Naive thymus-derived CD8-positive, alpha-beta T cell (primary cell): Measurements from ENCODE around the gene FANCF. TPM values are rescaled to one million over a fixed set of nuclear protein-coding genes. Genes with fewer than 3 reads are reported as not detected.
A peak's percentile ranks its signal among the peaks of the same experiment; 100 is the strongest.
"Not testable (repeated sequence)": the region's sequence is repeated elsewhere in the genome, so short reads cannot be mapped to it uniquely, and the experiment has no call there.

ENCODE experiments used
- ATAC-seq, 2 donors: fragments of 150-1000 bp; cut with Tn5 transposase in 1 of 2; sonication (Bioruptor Pico), chemical (Tn5 transposase) in 1 of 2; 1 replicate in 1 of 2; 2 replicates in 1 of 2; pipeline ENCODE4 v1.10.0; 2021; ENCODE audit warnings: mild to moderate bottlenecking in 2 of 2, moderate library complexity in 2 of 2
- POLR2A ChIA-PET: fragments of 350-600 bp; sonication (Branson Sonifier 250); formaldehyde crosslinking; loops from one replicate; lab custom pipeline; 2021; ENCODE audit warnings: antibody characterized with exemption; lab: Charles Lee
- DNase-seq, 10 donors: peaks; one replicate each; pipeline versions ENCODE4 v3.0.0 to v3.0.0-alpha.2; 2020 to 2022
- H3K27ac Mint-ChIP-seq, 10 donors: one replicate each; pipeline ENCODE4 v1.8.0; 2020 to 2022; ENCODE audit warnings: mild to moderate bottlenecking in 10 of 10, mixed read lengths in 10 of 10, moderate library complexity in 4 of 10, inconsistent platforms in 1 of 10
- H3K27me3 Mint-ChIP-seq, 5 donors: one replicate each; pipeline ENCODE4 v1.8.0; 2021 to 2022; ENCODE audit warnings: mixed read lengths in 5 of 5
- H3K36me3 Mint-ChIP-seq, 3 donors: one replicate each; pipeline ENCODE4 v1.8.0; 2020 to 2022; ENCODE audit warnings: mixed read lengths in 3 of 3, mild to moderate bottlenecking in 2 of 3, inconsistent platforms in 1 of 3
- H3K4me1 Mint-ChIP-seq, 4 donors: one replicate each; pipeline ENCODE4 v1.8.0; 2021 to 2022; ENCODE audit warnings: mixed read lengths in 4 of 4
- H3K4me3 Mint-ChIP-seq, 10 donors: one replicate each; pipeline ENCODE4 v1.8.0; 2020 to 2022; ENCODE audit warnings: mild to moderate bottlenecking in 10 of 10, mixed read lengths in 10 of 10, moderate library complexity in 6 of 10, inconsistent platforms in 1 of 10
- H3K9me3 Mint-ChIP-seq, 9 donors: one replicate each; pipeline ENCODE4 v1.8.0; 2020 to 2022; ENCODE audit warnings: mixed read lengths in 9 of 9, mild to moderate bottlenecking in 3 of 9, inconsistent platforms in 1 of 9, moderate library complexity in 1 of 9
- polyA plus RNA-seq, 3 donors: library from polyadenylated mRNA; unstranded; fragments of 300-500 nt; fragmentation: Illumina TruSeq; gene quantifications; one replicate each; pipeline ENCODE4 v1.2.3, GENCODE V29; 2021
- total RNA-seq, 8 experiments: library from RNA in 2 of 8; stranded (reverse) in 2 of 8; gene quantifications; one replicate each; pipeline ENCODE4 v1.2.3 and lab custom pipeline; 2021 to 2026

The FANCF gene
- total and polyA plus RNA-seq, 5 experiments from 2014 or later = 16.9 to 23.2 (median 19.7) TPM

- Mint-ChIP-seq H3K27me3 (peaks cover 0 to 4% (median 0%) of the 10 kb centered on the region in 5 donors), H3K4me1 (peaks cover 16 to 20% (median 18%) of the 10 kb centered on the region in 4 donors), H3K27ac (peak overlapping the region; percentile 21 to 83 (median 68)), H3K4me3 (peak overlapping the region in 9 of 10 donors; percentile 1 to 67 (median 23)), H3K36me3 (peaks cover 0 to 5% (median 4%) of the 10 kb centered on the region in 3 donors), H3K9me3 (peaks cover 0 to 4% (median 0%) of the 10 kb centered on the region in 9 donors)
- ATAC-seq (peak; percentile 62 to 97), DNase-seq (peak in 4 of 10 donors; percentile 31 to 60 (median 50))
- POLR2A ChIA-PET = interaction anchor here (1.0 to 1.8 kb wide), 2 partner anchors 30 to 32 kb away, joined by 3 to 10 read pairs; partner anchors contain the start of gene FANCF
Measured at GRCh38 chr11:22657101-22657694, 31.6 kb upstream of the FANCF start.

DNA sequence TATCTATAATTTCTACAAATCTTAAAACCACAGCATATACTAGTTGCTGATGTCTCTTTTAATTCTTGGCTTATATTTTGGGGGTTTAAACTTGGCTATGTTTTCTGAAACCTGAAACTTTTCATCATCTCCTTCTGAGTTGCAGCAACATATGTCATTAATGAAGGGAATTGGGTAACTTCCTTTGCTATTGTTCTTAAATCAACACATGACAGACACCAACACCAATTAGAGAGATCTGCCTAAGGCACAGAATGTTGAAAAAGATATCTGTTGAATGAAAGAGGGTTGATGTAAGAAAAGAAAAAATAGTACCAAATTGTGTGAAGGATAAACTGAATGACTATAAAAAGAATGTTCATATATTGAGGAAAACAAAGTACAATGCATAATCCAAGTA, 30.5 kb upstream of the FANCF start:
- Mint-ChIP-seq H3K4me3 (no peak overlapping the region), H3K9me3 (peaks cover 0 to 7% (median 0%) of the 10 kb centered on the region in 9 donors), H3K27ac (peak overlapping the region in 7 of 10 donors; percentile 0 to 82 (median 17)), H3K27me3 (peaks cover 0 to 2% (median 0%) of the 10 kb centered on the region in 5 donors), H3K36me3 (peaks cover 0 to 6% (median 4%) of the 10 kb centered on the region in 3 donors), H3K4me1 (peaks cover 16 to 20% (median 18%) of the 10 kb centered on the region in 4 donors)
- no peak for DNase-seq
- POLR2A ChIA-PET = interaction anchor here (1.8 kb wide), 1 partner anchor 30 kb away, joined by 10 read pairs; the partner anchor contains the start of gene FANCF
- ATAC-seq = no peak

GRCh38 chr11:22652346-22652745, 26.7 kb upstream of the FANCF start:
- ATAC-seq, H3K27ac Mint-ChIP-seq, POLR2A ChIA-PET: not testable (repeated sequence)

GRCh38 chr11:22641559-22641958, 15.9 kb upstream of the FANCF start:
- DNase-seq = no peak
- Mint-ChIP-seq H3K36me3 (peaks cover 0 to 3% (median 0%) of the 10 kb centered on the region in 3 donors), H3K9me3 (no peaks in the 10 kb centered on the region), H3K4me1 (peaks cover 0 to 5% (median 1%) of the 10 kb centered on the region in 4 donors), H3K4me3 (no peak overlapping the region), H3K27ac (no peak overlapping the region), H3K27me3 (no peaks in the 10 kb centered on the region)
- POLR2A ChIA-PET = no interaction called here
- ATAC-seq = no peak

More at GRCh38 chr11:22652346-22652745, 26.7 kb upstream of the FANCF start:
- not testable (repeated sequence) for H3K36me3 Mint-ChIP-seq, DNase-seq, H3K27me3 Mint-ChIP-seq, H3K4me3 Mint-ChIP-seq
- peaks cover 13 to 15% (median 15%) of the 10 kb centered on the region in 4 donors for H3K4me1 Mint-ChIP-seq
- peaks cover 0 to 11% (median 2%) of the 10 kb centered on the region in 9 donors for H3K9me3 Mint-ChIP-seq

DNA sequence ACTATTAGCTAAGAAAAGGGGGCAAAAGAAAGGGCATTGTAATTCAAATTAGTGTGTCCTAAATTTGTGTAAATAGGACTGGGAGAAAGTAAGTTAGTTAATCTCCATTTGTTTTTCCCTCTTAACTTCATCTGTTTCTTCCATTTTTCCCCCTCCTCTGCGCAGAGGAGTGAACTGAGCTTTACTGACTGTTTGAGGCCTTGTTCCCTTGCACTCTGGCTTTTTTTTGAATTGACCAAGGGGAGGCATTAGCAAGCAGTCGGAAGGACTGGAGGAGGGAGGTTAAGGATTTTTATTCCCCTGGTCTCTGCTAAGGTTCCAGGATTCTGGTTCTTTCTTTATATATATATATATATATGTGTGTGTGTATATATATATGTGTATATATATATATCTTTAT, 15.2 kb upstream of the FANCF start:
- H3K9me3 Mint-ChIP-seq = no peaks in the 10 kb centered on the region
- DNase-seq (no peak), ATAC-seq (no peak)
- no peak overlapping the region for H3K4me3 Mint-ChIP-seq
- H3K4me1 Mint-ChIP-seq = peaks cover 0 to 5% (median 1%) of the 10 kb centered on the region in 4 donors
- H3K27me3 Mint-ChIP-seq = no peaks in the 10 kb centered on the region
- H3K36me3 Mint-ChIP-seq = peaks cover 0 to 3% (median 0%) of the 10 kb centered on the region in 3 donors
- H3K27ac Mint-ChIP-seq = no peak overlapping the region
- POLR2A ChIA-PET = no interaction called here

DNA sequence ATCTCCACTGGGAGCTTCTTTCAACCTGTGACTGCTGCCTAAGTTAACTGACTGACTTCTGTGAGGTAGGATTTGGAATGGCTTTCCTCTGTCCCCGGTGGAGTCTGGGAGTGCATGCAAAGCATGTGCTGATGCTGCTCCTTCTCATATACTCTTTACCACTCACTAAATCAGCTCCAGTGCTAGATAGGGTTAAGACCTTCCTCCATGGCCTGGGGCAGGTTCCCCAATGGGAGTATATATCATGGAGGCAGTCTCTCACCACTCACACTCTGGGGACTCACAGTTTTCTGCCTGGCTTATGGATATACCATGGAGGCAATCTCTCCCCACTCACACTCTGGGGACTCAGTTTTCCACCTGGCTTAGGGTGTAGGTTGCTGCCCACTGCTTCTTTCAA, 10.1 kb upstream of the FANCF start:
- ATAC-seq = peak; percentile 49 to 50
- peak overlapping the region in 1 of 10 donors; percentile 43 for H3K27ac Mint-ChIP-seq
- POLR2A ChIA-PET = interaction anchor here (1.0 kb wide), 1 partner anchor 11 kb away, joined by 3 read pairs; no protein-coding TSS in a partner anchor

GRCh38 chr11:22634897-22635629, 9.4 kb upstream of the FANCF start:
- no peak overlapping the region for H3K27ac Mint-ChIP-seq
- H3K4me1 Mint-ChIP-seq = peaks cover 0 to 30% (median 8%) of the 10 kb centered on the region in 4 donors
- no peak overlapping the region for H3K4me3 Mint-ChIP-seq
- peak; percentile 14 to 44 for ATAC-seq
- peaks cover 0 to 6% (median 5%) of the 10 kb centered on the region in 3 donors for H3K36me3 Mint-ChIP-seq
- POLR2A ChIA-PET = interaction anchor here (1.0 kb wide), 1 partner anchor 10 kb away, joined by 3 read pairs; no protein-coding TSS in a partner anchor
- no peaks in the 10 kb centered on the region for H3K27me3 Mint-ChIP-seq
- H3K9me3 Mint-ChIP-seq = peaks cover 0 to 3% (median 0%) of the 10 kb centered on the region in 9 donors
- DNase-seq = no peak

More for the DNA sequence above, 10.1 kb upstream of the FANCF start:
- peaks cover 0 to 28% (median 8%) of the 10 kb centered on the region in 4 donors for H3K4me1 Mint-ChIP-seq
- no peak for DNase-seq
- H3K36me3 Mint-ChIP-seq = peaks cover 0 to 6% (median 5%) of the 10 kb centered on the region in 3 donors
- H3K9me3 Mint-ChIP-seq = peaks cover 0 to 3% (median 0%) of the 10 kb centered on the region in 9 donors
- no peaks in the 10 kb centered on the region for H3K27me3 Mint-ChIP-seq
- H3K4me3 Mint-ChIP-seq = no peak overlapping the region

GRCh38 chr11:22633354-22633902, 7.8 kb upstream of the FANCF start:
- Mint-ChIP-seq H3K27me3 (no peaks in the 10 kb centered on the region), H3K4me1 (peaks cover 0 to 30% (median 8%) of the 10 kb centered on the region in 4 donors), H3K9me3 (peaks cover 0 to 3% (median 0%) of the 10 kb centered on the region in 9 donors), H3K27ac (no peak overlapping the region), H3K36me3 (peaks cover 0 to 6% (median 5%) of the 10 kb centered on the region in 3 donors), H3K4me3 (no peak overlapping the region)
- POLR2A ChIA-PET = interaction anchor here (1.2 kb wide), 1 partner anchor 8 kb away, joined by 5 read pairs; the partner anchor contains the start of gene FANCF
- ATAC-seq = no peak
- DNase-seq = no peak

GRCh38 chr11:22627421-22627820, 1.8 kb upstream of the FANCF start:
- Mint-ChIP-seq H3K36me3 (peaks cover 0 to 5% (median 4%) of the 10 kb centered on the region in 3 donors), H3K4me1 (peaks cover 10 to 35% (median 29%) of the 10 kb centered on the region in 4 donors), H3K27me3 (no peaks in the 10 kb centered on the region), H3K4me3 (peak overlapping the region in 1 of 10 donors; percentile 74), H3K27ac (peak overlapping the region in 4 of 10 donors; percentile 52 to 62 (median 56)), H3K9me3 (peaks cover 0 to 3% (median 0%) of the 10 kb centered on the region in 9 donors)
- DNase-seq (no peak), ATAC-seq (no peak)
- POLR2A ChIA-PET = interaction anchor here (0.6 kb wide), 1 partner anchor 30 kb away, joined by 3 read pairs; no protein-coding TSS in a partner anchor

DNA sequence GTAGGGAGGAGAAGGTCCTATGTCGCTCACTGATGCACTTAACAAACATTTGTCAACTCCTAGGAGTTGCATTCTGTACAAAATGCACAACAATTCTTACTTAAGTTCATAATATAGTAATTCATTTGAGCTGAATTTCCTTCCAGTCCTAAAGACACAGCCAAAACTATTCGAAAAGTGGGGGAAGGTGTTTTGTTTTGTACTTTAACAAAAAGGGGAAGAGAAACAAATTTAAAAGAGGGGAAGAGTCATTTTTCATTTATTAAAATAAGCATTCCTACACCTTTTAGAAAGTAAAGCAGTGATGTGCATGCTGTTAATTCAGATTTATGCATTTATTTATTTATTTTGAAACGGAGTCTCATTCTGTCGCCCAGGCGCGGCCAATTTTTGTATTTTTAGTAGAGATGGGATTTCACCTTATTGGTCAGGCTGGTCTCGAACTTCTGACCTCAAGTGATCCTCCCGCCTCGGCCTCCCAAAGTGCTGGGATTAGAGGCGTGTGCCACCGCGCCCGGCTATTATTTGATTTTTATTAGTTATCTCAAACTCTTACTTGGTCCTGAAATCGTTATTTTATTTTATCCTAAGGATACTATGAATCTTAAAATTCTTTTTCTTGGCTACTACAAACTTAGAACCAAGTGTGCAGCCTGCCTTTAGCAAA, 1.1 kb upstream of the FANCF start:
- Mint-ChIP-seq H3K9me3 (peaks cover 0 to 3% (median 0%) of the 10 kb centered on the region in 9 donors), H3K36me3 (peaks cover 0 to 9% (median 5%) of the 10 kb centered on the region in 3 donors), H3K4me3 (peak overlapping the region in 7 of 10 donors; percentile 97 to 99 (median 99)), H3K4me1 (peaks cover 11 to 41% (median 32%) of the 10 kb centered on the region in 4 donors), H3K27ac (peak overlapping the region in 8 of 10 donors; percentile 92 to 99 (median 99)), H3K27me3 (no peaks in the 10 kb centered on the region)
- POLR2A ChIA-PET = interaction anchor here (1.2 to 2.2 kb wide), 3 partner anchors 12 to 203 kb away, joined by 3 to 22 read pairs (median 10); partner anchors contain the start of gene SVIP
- no peak for DNase-seq
- ATAC-seq = no peak

- peak; percentile 56 to 58 for ATAC-seq
- DNase-seq = peak in 7 of 10 donors; percentile 43 to 76 (median 51)
- Mint-ChIP-seq H3K36me3 (peaks cover 5 to 22% (median 22%) of the 10 kb centered on the region in 3 donors), H3K4me3 (peak overlapping the region; percentile 95 to 99 (median 99)), H3K27me3 (no peaks in the 10 kb centered on the region), H3K9me3 (peaks cover 0 to 3% (median 0%) of the 10 kb centered on the region in 9 donors), H3K27ac (peak overlapping the region; percentile 92 to 100 (median 99)), H3K4me1 (peaks cover 18 to 53% (median 39%) of the 10 kb centered on the region in 4 donors)
- POLR2A ChIA-PET = interaction anchor here (0.8 to 2.2 kb wide), 5 partner anchors 9 to 204 kb away, joined by 3 to 22 read pairs (median 6); partner anchors contain the start of gene SVIP
Measured at GRCh38 chr11:22624742-22625447, 728 bp downstream of the FANCF start.
